GM18499 (cell line): ENCODE measurements around the gene RAD51B.
"Not testable (repeated sequence)": the region's sequence is repeated elsewhere in the genome, so short reads cannot be mapped to it uniquely, and the experiment has no call there.

Source experiments
- ATAC-seq: cut with Tn5 transposase; IDR thresholded peaks from one replicate; pipeline ENCODE4 v1.9.1; 2021; ENCODE audit warnings: moderate number of reproducible peaks; ENCODE audit not compliant: insufficient read depth, unreplicated experiment

RAD51B gene

GRCh38 chr14:68278576-68279436 lies 459.2 kb downstream of the RAD51B start:
- ATAC-seq, result no peak

- ATAC-seq, result no peak
Measured at GRCh38 chr14:68279437-68279720, 459.8 kb downstream of the RAD51B start.

GRCh38 chr14:68279777-68280233 lies 460.2 kb downstream of the RAD51B start:
- ATAC-seq, result no peak

- no peak for ATAC-seq
Measured at GRCh38 chr14:68281497-68281896, 461.9 kb downstream of the RAD51B start.

- ATAC-seq, result no peak
Measured at GRCh38 chr14:68282479-68283377, 463.1 kb downstream of the RAD51B start.

GRCh38 chr14:68283378-68284123 lies 464.0 kb downstream of the RAD51B start:
- ATAC-seq, result no peak

- ATAC-seq, result no peak
Measured at GRCh38 chr14:68284333-68284732, 464.8 kb downstream of the RAD51B start.

- ATAC-seq, result no peak
Measured at GRCh38 chr14:68284834-68285233, 465.3 kb downstream of the RAD51B start.

- ATAC-seq, result no peak
Measured at GRCh38 chr14:68285421-68286179, 466.0 kb downstream of the RAD51B start.

GRCh38 chr14:68286667-68287066 lies 467.1 kb downstream of the RAD51B start:
- ATAC-seq, result no peak

- not testable (repeated sequence) for ATAC-seq
Measured at GRCh38 chr14:68289452-68289851, 469.9 kb downstream of the RAD51B start.

GRCh38 chr14:68291820-68292219 lies 472.2 kb downstream of the RAD51B start:
- ATAC-seq, result no peak

GRCh38 chr14:68292441-68293215 lies 473.0 kb downstream of the RAD51B start:
- no peak for ATAC-seq

- no peak for ATAC-seq
Measured at GRCh38 chr14:68293404-68293803, 473.8 kb downstream of the RAD51B start.

GRCh38 chr14:68295316-68295816 lies 475.8 kb downstream of the RAD51B start:
- ATAC-seq, result no peak

- no peak for ATAC-seq
Measured at GRCh38 chr14:68297039-68297438, 477.5 kb downstream of the RAD51B start.

GRCh38 chr14:68297876-68298468 lies 478.4 kb downstream of the RAD51B start:
- ATAC-seq, result no peak

- no peak for ATAC-seq
Measured at GRCh38 chr14:68300608-68301007, 481.0 kb downstream of the RAD51B start.

- no peak for ATAC-seq
Measured at GRCh38 chr14:68301219-68301618, 481.6 kb downstream of the RAD51B start.
